CD4-positive, alpha-beta T cell treated with Interleukin-1 beta for 1 hour (primary cell): ENCODE results near the gene SETMAR.
A peak's percentile ranks its signal among the peaks of the same experiment; 100 is the strongest.
"Not testable (repeated sequence)": the region's sequence is repeated elsewhere in the genome, so short reads cannot be mapped to it uniquely, and the experiment has no call there.

Experiments
- DNase-seq, 2 donors: peaks; one replicate each; pipeline ENCODE4 v3.0.0-alpha.2; 2020 to 2022

The SETMAR gene

DNA sequence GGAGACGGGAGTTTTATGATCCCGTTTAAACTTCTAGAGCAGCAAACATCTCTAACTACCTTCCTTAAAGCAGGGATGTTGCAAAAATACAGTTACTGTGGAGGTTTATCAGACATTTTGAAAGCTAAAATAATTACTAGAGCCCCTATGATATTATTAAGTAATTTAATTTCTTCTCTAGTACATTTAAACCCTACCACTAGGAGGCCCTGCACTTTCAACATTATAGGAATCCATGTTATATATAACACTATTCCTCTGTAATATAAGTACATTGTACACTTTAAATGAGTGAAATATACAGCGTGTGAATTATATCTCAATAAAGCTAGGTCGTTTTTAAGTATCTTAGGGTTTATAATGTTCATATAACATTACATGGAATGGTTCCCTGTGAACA lies 11.5 kb downstream of the SETMAR start:
- no peak for DNase-seq

GRCh38 chr3:4320096-4320911 lies 17.1 kb downstream of the SETMAR start:
- DNase-seq = no peak

DNA sequence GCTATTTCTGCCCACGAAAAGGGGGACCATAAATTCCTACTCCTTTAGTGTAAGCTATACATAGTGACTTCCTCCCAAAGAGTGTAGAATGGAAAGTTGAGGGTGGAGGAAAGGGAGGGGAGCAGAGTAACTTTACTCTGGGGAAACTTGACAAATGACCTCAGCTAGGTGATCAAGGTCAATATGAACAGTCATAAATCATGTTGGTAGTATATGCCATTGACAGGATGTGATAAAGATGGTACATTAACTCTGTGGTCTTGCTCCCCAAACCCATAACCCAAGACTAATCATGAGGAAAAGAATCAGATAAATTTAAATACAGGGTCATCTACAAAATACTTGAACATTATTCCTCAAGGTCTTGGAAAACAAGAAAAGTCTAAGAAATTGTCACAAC lies 18.6 kb downstream of the SETMAR start:
- DNase-seq = no peak

DNA sequence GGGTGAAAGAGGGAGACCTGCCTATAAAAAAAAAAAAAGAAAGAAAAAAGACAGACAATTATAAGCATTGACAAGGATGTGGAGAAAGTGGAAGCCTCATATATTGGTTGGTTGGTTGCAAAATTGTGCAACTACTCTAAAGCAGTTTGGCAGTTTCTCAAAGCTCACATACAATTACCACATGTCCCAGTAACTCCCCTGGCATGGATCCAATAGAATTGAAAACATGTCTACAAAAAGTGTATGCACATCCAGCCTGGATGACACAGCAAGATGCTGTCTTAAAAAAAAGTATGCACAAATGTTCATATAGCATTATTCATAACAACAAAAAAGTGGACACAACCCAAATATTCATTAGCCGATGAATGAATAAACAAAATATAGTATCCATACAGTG lies 19.5 kb downstream of the SETMAR start:
- no peak for DNase-seq

- DNase-seq = no peak
Observed at GRCh38 chr3:4323246-4324027, 20.3 kb downstream of the SETMAR start.

GRCh38 chr3:4326868-4327267 lies 23.7 kb downstream of the SETMAR start:
- no peak for DNase-seq

- not testable (repeated sequence) for DNase-seq
Observed at GRCh38 chr3:4329806-4330205, 26.6 kb downstream of the SETMAR start.

DNA sequence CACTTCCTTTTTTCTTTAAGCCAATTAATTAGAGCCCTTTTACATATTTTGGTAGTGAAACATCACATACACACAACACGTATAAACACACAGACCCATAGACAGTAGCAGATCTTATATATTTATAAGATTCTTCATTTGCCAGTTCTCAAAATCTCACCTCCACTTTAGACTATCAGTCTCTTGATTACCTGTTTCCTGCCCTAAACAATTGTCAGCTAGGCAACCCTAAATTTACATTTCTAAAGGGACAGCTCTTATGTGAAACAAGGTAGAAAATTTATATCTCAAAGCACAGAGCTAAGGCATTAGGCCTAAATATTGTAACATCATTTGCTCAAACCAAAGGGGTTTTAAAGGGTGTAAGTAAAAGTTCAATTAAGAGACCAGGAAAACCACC lies 28.9 kb downstream of the SETMAR start:
- no peak for DNase-seq

DNA sequence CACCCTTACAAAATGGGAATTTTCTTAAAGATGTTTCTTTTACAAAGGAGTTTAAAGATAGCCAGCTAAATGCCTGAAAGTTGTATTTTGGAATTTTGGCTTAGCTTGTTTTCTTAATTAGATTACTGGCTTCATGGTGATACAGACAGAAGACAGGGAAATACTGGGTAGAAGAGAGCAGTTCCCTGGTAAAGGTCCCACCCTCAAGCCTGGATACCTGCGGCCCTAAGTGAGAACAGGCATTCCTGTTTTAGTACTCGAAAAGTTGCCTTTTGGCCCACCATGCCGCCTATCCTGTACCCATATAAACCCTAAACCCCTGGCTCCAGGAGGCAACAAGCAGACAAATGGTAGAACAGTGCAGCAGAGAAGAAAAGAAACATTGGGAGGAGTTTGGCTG lies 29.4 kb downstream of the SETMAR start:
- DNase-seq = no peak

DNA sequence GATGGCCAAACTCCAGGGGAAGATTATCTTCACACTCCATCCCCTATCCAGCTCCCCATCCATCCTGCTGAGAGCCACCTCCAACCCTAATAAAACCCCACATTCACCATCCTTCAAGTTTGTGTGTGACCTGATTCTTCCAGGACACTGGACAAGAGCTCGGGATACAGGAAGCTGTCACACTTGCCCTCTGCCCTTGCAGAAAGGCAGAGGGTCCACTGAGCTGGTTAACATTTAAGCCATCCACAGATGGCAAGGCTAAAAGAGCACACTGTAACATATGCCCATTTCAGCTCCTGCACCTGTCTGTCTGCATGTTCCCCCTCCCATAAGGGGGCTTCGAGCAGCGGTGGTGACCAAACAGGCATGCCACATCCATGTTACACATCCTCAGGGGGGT lies 29.8 kb downstream of the SETMAR start:
- DNase-seq = no peak

- no peak for DNase-seq
Observed at GRCh38 chr3:4334548-4334947, 31.4 kb downstream of the SETMAR start.

- no peak for DNase-seq
Observed at GRCh38 chr3:4335840-4336562, 32.8 kb downstream of the SETMAR start.

- no peak for DNase-seq
Observed at GRCh38 chr3:4336850-4337546, 33.8 kb downstream of the SETMAR start.

DNA sequence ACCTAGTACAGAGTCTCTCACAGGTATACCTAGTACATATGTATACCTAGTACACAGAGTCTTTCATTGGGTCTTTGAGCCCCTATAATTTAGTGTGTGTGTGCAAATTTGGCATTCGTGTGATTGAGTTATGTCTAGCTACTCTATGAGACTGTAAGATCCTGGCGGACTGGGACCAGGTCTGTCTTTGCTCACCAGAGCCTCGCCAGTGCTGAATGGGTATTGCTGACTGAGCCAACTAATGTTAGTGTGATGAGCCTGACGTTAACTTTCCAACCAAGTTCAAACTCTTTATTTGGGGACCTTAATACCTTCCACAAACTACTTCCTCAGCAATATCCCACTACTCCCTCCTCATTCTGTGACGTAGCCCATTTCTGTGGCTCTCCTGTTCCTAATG lies 35.6 kb downstream of the SETMAR start:
- DNase-seq = no peak

- no peak for DNase-seq
Observed at GRCh38 chr3:4340077-4340410, 36.9 kb downstream of the SETMAR start.

DNA sequence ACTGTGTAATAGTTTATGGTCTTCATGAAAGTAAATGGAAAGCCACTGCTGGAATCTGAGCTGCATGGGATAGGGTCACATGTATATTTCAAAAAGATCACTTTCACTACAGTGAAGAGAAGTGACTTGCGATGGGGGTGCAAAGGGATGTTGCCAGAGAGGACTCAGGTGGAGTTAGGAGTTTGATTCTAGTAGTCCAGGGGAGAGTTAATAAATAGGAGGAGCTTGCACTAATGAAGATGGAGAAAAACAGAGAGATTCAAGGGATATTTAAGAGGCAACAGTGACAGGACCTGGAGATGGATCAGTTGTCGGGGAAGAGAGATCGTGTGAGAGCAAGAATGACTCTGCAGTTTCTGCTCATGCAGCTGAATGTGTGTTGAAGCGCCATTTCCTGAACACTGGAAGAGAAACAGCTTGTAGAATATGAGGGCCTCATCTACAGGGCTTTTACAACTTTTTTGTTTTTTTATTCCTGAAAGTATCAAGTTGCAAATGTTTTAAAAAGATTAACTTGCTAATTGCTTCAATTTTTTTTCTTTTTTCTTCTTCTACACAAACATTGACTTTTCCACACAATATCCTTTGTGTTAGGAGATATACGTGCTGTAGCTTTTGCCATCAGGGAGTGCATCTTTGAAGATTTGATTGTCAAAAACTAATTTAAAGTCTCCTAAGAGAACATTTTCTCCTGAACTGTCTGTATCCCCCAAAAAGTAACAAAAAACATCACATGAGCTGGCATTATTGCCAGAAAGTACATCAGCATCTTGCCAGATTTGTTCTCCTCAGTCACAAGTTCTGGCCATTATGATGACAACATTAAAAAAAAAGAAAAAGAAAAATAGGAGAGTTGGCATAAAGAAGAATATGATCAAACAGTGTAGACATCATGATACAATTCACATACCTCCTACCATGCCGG lies 37.5 kb downstream of the SETMAR start:
- no peak for DNase-seq

DNA sequence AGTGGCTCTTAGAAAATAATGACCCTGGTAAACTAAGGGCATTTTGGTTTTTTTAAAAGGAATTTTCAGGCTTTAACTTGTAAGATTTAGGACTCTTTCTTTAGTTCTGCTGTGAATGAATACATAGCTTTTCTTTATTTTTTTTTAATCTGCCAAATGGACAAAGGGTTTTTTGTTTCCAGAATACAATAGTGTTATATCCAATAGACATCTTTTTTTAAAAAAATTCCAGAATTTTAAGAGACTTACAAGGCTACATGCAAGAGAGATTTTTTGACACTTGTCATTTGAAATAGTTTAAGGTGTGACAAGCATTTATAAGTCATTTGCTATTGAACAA lies 38.1 kb downstream of the SETMAR start:
- DNase-seq = no peak

DNA sequence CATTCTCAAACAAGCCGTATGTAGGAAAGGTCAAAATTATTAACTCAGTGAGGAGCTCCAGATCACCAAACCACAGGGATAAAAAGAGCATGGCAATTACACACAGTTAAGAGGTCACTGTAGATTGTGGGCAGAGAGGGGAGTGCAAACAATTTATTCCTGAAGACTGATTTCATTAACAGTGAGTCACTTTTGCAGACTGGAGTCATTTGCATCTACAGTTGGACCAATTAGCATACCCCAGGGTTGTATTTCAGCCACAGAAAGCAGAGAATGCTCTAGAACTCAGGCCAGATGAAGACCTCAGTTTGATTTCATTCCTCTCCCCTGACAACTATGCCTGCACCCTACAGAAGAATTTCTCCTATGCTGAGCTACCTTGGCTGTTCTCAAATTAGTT lies 40.1 kb downstream of the SETMAR start:
- DNase-seq = no peak

GRCh38 chr3:4350789-4351163 lies 47.6 kb downstream of the SETMAR start:
- DNase-seq = peak; percentile 57 to 68

DNA sequence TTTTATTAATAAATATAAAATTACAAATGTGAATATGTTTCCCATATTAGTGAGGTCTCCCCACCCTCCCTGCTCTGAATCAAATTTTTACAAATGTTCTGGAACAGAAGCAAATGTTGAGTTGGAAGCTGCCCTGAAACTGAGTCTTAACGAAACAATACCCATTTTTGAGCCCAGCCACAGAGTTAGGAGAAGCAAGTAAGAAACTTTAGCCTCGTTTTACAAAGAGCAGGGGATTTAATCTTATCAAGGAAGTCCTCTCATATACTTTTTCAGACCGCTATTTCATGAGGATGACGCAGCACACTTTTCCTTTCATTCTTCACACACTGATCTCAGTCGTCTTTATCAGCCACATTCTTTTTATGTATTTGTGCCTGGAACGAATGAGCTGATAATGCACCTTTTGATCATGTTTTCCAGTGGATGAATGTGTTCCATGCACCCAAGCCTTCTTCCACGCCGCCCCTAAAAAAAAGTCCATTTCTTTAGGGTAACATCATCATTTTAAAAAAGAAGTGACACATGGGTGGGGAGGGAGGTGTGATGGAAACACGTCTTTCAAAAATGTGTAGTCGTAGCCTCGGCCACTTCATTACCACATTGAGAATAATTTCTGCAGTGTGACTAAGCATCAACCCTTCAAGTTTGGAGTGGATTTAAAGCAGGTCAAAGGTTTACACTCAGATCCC lies 48.1 kb downstream of the SETMAR start:
- no peak for DNase-seq

- no peak for DNase-seq
Observed at GRCh38 chr3:4351872-4352271, 48.7 kb downstream of the SETMAR start.
